NCI-H2029 (cell line): ENCODE data around the gene ZFP42.
"Not testable (repeated sequence)": the region's sequence is repeated elsewhere in the genome, so short reads cannot be mapped to it uniquely, and the experiment has no call there.

Source experiments
- DNase-seq: peaks from one replicate; lab custom pipeline; 2025; lab: John Stamatoyannopoulos, UW

The ZFP42 gene

DNA sequence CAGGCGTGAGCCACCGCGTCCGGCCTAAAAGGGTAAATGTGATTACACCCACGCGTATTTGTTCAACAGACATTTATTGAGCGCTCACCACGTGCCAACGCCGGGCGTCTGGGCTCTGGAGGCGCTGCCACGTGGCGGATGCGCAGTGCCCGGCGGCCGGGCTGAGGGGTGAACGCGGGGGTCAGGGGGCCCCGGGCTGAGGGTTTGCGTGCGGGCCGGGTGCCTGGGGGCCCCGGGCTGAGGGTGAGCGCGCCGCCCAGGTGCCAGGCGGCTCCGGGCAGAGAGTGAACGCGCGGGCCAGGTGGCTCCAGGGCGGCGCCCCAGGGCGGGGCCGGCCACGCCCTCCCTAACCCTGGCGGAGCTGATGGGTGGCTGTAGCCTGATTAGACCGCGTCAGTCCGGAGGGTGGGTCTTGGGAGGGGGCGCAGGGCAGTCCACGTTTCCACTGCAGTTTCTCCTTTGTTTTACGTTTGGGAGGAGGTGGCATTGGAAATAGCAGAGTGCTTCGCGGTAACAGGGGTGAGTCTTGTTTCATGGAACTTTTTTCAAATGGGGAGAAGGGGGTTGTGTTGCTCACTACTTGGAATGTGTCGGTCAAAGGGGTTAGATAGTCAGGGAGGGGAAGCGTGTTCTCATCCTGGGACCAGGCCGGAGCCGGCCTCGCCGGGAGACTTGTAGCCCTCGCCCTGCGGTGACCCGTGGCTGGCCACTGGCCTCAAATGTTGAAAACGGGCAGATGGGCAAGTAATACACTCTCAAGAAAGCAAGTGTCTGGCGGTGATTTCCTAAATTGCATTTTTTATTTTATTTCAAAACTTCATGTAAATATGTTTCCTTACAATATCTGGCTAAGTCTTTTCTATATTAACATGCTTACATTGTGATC, at the start of gene ZFP42:
Gene ZFP42 (plus strand): TSS at position 450 of the 886 bp plus-strand sequence. CDS start 7,037 bp downstream, outside the sequence.
- DNase-seq: no peak

DNA sequence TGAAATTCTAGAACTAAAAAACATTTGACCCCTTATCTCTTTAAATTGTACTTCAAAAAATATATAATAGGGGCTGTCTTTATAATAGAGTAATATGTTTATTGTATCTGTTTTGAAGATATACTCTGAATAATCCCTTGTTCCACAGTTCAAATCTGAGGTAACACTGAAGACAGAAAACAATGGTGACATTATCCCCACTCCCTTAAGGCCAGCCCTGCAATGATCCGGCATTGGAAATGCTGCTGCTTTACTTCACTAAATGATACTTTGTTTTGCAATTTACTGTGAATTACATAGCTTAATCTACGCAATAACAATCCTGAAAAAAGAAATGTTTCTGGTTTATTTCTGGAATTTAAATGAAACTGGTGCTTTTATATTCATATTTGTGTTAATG, 34.4 kb upstream of the ZFP42 start:
- no peak for DNase-seq

DNA sequence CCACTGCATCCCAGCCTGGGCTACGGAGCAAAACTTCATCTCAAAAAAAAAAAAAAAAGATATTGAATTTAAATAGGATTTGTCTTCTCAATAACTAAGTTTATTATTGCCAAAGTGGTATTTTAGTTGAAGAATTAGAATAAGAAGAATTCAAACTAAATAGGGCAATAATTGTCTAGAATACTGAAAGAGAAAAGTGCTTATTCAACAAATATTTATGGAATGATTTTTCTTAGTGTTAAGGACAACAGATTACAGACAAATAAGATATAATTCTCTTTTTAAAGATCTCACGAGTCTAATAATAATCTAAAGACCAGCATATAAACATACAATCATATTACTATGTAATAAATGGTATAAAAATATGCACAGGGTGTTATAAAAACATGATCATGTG, 33.6 kb upstream of the ZFP42 start:
- DNase-seq: no peak

DNA sequence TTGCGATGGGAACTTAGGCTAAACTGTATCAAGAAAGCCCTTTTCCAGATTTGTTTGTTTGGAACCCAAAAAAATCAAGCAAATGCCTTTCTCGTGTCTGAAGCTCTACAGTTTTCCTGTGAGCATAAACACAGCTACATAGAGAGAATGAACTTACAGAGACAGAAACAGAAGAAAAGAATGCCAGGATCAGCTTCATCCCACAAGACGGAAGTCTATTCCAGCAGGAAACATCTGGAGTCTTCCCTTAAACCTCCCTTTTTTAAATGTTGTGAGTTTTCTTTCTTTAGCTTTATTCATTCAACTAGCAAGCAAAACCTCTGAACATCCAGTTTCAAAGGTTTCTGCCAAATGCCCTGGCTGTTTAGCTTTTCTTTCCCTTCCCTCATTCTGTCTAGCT, 32.6 kb upstream of the ZFP42 start:
- no peak for DNase-seq

DNA sequence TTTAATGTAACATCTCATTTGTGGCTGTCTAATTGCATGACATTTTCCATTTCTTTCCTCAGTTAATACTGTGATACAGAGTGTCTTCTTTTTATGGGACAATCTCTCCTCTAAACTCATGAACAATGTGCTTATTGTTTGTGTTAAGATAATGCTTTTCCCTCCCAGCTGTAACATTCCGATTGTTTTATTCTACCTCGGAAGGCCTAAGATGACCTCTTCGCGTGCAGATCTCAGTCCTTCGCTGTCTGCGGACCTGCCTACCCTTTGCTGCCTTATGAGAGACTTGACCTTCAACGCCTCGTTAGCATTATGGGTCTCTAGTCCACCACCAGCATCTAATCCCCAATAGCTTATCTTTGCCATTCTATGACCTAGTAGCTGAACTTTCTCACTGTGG, 29.8 kb upstream of the ZFP42 start:
- DNase-seq: no peak

DNA sequence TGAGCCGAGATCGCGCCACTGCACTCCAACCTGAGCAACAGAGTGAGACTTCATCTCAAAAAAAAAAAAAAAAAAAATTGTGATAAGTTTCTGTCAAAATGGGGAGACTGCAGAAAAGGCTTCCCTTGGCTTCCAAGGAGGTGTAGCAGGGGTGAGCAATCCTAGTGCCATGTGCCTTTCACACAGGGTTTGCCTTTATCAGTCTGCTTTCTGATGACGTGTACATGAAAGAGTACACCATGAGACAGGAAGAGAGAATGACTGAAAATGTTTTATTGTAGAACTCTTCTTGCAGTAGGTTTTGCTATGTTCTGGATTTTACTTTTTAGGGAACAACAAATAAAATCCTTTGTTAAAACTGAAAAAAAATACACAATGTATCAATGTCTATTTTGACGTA, 23.4 kb upstream of the ZFP42 start:
- DNase-seq: no peak

DNA sequence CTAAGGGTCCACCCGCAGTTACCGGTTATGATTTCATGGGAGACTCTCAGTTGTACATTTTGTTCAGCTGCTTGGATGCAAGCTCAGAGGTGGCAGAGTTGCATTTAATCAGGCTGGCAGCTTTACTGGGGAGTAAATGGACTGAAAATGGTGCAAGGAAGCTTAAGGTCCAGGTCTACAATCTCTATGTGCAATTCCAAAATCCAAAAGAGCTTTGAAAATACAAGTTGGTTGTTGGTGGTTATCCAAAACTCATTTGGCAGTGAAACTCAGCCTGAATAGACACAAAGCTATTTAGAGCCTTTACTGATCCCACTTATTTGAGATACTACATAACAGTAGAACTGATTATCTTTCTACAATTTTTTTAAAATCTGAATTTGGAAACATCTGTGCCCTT, 11.8 kb upstream of the ZFP42 start:
- DNase-seq: no peak

DNA sequence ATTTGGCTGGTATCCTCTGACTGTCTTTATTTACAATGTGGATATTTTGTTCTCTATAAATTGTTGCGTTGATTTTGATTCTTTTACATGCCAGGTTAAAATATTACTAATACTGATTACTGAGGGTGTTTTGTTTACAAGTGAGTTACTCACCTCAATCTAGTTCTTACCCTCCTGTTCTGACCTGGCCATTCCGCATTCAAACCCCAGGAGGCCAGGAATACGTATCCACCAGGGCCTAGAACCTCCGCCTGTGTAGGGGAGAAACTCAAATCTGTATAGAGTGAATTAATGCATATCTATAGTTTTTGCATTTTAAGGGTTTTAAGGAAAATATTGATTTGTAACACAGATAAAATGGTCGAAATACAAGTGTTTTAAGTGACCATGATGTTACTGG, 2.6 kb upstream of the ZFP42 start:
- DNase-seq: no peak

DNA sequence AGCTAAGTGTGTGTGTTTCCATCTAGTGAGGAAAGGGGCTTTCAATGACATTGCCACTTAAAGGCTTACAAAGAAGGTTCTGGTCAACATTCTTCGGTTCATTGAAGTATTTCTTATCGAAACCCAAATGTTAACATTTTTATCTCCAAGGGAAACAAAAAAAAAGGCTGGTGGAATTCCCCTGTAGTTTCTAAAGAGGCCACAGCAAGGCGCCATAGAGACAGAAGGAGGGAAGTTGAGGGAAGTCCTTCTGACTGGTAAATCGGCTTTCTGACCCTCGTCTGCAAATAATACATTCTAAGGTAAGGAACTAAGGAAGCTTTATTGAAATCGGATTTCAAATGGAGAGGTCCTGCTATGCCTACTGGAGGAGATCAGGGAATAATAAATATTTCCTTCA, 1.7 kb upstream of the ZFP42 start:
- no peak for DNase-seq

DNA sequence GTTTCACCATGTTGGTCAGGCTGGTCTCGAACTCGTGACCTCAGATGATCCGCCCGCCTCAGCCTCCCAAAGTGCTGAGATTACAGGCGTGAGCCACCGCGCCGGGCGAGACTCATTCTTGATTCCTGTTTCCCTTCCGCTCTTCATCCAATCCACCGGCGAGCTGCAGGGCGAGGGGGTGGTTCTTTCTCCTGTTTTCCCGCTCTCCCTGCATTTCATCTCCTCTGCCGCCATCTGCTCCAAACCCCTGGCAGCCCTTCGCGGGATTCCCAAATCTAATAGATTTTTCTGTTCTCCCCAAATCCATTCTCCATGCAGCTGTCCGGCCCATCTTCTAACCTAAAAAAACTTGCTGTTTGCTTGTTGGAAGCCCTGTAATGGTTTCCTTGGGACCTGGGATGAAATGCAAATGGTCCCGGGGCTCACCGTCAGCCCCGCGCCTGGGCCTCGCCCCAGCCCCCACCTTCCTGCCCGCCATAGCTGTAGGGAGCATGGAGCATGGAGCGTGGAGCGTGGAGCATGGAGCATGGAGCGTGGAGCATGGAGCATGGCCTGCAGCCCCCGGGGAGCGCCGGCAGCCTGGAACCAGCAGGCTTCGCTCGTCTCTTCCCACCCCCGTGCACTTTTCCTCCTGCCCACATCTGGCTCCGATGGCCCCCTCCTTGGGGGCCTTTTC, 1.1 kb downstream of the ZFP42 start:
- no peak for DNase-seq

DNA sequence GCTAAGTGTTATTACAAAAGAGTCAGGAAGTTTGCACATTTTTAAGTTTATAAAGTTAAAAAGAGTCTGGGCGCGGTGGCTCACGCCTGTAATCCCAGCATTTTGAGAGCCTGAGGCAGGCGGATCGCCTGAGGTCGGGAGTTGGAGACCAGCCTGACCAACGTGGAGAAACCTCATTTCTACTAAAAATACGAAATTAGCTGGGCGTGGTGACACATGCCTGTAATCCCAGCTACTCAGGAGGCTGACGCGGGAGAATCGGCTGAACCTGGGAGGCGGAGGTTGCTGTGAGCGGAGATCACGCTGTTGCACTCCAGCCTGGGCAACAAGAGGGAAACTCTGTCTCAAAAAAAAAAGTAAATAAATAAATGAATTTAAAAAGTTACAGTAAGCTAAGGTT, 2.4 kb downstream of the ZFP42 start:
- DNase-seq: not testable (repeated sequence)

DNA sequence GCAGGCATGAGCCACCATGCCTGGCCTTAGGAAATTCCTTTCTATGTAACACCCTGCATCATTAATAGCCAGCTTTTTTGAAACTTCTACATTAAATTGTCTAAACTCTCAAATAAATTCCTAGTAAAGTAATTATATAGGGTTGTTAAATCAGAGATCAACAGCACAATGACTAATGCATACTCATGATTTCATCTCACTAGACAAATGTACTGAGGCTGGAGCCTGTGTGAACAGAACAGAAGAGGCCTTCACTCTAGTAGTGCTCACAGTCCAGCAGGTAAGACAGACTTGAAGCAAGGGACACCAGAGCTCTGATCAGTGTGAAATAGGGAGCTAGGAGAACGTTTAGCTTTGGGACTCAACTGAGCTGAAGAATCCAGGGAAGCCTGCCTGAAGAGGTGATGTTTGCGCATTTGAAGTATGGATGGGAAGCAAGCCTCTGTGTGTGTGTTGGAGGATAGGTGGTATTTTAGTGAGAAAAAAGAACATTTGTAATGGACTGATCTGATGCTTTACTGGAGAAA, 3.9 kb downstream of the ZFP42 start:
- DNase-seq: no peak

DNA sequence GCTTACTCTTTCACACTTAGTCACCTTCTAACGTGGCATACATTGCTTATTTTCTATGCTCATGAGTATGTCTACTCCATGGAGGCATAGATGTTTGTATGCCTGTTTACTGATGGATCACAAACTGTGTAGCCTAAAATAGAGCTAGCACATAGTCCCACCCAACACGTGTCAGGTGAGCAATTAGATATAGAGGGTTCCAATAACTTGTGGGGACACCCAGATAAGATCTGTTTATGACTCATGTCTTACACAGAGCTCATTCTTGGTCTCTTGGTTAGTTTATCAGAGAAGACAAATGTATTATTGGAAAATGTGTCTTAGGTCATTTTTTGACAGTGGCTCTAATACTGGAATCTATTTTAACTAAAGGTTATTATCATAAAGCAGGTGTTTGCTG, 6.8 kb downstream of the ZFP42 start:
- no peak for DNase-seq

DNA sequence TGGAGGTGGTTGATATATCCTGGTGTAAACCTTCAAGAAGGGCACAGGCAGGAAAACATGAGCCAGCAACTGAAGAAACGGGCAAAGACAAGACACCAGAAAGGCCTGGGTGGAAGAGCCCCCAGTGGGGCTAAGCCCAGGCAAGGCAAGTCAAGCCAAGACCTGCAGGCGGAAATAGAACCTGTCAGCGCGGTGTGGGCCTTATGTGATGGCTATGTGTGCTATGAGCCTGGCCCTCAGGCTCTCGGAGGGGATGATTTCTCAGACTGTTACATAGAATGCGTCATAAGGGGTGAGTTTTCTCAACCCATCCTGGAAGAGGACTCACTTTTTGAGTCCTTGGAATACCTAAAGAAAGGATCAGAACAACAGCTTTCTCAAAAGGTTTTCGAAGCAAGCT, 7.2 kb downstream of the ZFP42 start:
- no peak for DNase-seq

DNA sequence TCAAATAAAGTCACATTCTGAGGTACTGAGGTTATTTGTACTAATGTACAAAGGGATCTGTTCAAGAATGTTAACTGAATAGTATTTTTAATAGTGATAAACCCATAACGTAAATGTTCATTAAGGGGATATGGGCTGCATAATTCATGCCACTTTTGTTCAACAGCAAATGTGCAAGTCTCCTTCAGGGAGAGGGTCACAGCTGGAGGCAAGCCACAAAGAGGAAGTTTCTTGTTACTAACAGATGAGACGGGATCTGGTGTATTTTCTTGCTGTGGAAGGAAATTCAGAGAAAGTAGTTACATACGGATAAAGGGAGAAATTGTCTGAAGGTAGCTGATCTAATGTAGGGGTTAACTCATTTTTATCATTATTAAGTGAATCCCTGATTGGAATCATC, 10.0 kb downstream of the ZFP42 start:
- DNase-seq: no peak

DNA sequence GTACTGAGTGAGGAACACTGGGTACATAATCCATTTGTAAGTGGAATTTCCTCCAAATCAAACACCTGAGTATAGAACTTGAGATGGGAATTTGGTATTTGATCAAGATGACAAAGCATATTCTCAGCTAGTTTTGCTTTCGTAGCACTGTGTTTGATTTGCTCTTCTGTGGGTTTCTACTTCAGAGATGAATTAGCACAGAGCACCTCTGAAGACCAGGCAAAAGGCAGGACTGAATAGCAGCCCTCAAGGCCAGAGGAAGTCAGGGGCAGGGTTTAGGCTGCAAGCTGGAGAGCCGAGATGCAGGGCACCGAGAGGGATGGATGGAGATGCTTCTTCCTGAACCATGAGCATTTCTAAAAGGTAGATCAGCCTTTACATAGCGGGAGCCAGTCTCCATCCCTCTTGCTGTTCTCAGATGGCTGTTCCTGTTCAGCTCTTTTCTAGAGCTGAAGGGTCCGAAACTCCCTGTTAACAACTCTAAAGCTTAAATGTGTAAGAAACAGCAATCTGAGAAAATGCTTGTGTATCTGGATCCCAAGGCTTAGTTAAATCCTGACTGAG, 10.8 kb downstream of the ZFP42 start:
- no peak for DNase-seq

DNA sequence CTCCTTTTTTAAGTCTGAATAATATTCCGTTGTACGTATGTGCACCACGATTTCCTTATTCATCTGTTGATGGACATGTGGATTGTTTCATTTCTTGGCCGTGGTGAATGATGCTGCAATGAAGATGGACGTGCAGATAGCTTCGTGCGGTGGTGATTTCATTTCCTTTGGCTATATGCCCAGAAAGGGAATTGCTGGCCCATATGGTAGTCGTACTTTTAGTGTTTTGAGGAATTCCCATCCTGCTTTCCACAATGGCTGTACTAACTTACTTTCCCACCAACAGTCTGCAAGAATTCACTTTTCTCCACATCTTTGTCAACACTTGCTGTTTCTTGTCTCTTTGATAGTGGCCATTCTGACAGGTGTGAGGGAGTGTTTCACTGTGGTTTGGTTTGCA, 12.8 kb downstream of the ZFP42 start:
- peak; percentile 35 for DNase-seq

DNA sequence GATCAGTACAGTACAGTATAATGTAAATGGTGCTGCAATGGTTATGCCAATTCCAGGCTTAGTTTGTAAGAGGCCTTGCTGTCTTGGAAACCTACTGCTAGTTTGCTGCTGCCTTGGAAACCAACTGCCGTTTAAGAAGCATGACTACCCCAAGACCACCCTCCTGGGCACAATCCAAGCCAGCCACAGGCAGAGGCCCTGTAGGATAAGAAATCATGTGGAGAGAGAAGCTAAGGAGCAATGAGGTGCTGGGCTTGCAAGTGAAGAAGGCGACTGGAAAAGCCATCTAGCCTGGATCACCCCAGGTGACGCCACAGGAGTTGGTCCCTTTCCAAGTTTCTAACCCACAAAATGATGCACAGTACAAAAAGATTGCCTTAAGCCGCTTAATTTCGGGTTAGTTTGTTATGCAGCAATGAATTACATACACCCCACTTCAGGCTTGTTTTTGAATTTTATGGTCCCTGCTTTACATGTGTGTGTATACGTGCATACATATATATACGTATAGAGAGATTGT, 16.9 kb downstream of the ZFP42 start:
- no peak for DNase-seq

DNA sequence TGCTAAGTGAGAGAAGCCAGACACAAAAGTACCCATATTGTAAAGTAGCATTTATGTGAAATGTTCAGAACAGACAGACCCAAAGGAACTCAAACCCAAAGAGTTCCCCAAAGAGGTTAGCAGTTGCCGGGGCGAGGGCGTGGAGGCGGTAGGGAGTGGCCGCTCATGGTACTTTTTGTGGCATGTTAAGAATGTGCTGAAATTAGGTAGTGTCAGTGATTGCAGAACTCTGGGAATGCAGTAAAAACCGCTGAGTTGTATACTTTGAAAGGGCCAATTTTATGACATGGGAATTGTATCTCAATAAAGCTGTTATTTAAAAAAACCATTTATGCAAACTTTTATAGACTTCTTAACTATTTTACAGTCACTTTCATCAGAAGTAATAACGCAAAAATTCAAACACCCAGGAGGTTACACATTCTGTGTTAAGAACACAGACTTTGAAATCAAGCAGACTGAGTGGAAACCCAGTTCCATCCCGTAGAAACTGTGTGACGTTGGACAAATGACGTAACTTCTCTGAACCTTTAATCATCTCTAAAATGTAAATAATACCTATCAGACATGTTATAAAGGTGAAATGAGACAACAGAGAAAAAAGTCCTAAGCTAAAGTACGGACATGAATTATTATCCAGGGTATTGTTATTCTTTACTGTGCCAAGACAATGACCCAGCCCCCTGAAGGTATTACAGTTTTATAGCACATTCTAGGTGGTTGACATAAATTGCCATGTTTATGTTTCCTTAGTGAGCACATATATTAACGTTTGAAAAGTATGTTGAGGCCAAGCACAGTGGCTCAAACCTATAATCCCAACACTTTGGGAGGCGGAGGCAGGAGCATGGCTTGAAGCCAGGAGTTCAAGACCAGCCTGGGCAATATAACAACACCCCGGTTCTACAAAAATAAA, 19.7 kb downstream of the ZFP42 start:
- DNase-seq: no peak

DNA sequence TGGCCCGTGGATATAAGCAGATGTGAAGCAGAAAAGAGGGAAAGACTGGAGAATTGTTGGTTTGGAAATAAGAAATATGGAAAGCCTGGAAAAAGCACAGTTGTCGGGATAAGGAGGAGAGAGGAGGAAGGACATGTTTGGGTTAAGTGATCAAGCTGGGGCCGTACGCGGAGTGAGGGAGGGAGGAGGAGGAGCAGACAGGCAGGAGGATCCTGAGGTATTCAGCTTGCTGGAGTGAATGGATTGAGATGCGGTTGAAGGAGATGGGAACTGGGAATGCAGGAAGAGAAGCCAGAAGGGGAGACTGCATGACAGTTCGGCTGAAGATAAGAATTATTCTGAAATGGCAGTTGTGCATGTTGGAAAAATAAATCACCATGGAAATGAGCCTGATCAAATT, 21.2 kb downstream of the ZFP42 start:
- no peak for DNase-seq

DNA sequence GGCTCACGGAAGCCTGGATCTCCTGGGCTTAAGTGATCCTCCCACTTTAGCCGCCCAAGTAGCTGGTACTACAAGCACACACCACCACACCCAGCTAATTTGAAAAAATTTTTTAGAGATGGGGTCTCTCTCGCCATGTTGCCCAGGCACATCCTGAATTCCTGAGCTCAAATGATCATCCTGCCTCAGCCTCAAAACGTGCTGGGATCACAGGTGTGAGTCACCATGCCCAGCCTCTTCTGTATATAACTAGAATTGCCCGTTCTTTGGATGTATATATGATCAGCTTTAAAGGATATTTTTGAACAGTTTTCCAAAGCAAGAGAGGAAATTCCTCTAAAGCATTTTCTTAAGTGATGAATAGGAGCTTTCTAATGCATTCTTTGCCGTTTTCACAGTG, 22.7 kb downstream of the ZFP42 start:
- no peak for DNase-seq
